Middle frontal gyrus (tissue), 1 donor: ENCODE results near the gene EIF3I.

ENCODE experiments used
- DNase-seq: peaks from one replicate; pipeline ENCODE4 v3.0.0-alpha.2; 2015; ENCODE audit warnings: low spot score; ENCODE audit errors: extremely low spot score

The EIF3I gene

DNA sequence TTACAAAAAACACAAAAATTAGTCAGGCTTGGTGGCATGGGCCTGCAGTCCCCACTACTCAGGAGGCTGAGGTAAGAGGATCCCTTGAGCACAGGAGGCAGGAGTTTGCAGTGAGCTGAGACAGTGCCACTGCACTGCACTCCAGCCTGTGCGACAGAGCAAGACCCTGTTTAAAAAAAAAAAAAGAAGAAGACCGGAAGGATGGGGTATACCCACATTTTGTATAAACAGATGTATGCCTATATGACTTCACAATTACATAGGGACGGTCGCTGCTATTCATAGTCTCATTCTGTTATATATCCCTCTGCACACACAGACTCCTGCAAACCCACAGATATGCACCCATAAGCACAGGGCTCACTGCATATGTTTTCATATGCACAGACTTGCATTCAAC lies 41.5 kb downstream of the EIF3I start:
- no peak for DNase-seq

DNA sequence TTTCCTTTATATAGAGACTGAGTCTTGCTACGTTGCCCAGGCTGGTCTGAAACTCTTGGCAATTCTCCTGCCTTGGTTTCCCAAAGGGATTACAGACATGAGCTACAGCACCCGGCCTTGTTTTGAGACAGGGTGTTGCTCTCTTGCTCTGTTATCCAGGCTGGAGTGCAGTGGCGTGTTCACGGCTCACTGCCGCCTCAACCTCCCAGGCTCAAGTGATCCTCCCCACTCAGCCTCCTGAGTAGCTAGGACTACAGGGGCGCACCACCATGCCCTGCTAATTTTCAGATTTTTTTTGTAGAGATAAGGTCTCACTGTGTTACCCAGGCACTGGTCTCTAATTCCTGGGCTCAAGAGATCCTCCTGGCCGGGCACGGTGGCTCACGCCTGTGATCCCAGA lies 43.6 kb downstream of the EIF3I start:
- DNase-seq, result no peak

DNA sequence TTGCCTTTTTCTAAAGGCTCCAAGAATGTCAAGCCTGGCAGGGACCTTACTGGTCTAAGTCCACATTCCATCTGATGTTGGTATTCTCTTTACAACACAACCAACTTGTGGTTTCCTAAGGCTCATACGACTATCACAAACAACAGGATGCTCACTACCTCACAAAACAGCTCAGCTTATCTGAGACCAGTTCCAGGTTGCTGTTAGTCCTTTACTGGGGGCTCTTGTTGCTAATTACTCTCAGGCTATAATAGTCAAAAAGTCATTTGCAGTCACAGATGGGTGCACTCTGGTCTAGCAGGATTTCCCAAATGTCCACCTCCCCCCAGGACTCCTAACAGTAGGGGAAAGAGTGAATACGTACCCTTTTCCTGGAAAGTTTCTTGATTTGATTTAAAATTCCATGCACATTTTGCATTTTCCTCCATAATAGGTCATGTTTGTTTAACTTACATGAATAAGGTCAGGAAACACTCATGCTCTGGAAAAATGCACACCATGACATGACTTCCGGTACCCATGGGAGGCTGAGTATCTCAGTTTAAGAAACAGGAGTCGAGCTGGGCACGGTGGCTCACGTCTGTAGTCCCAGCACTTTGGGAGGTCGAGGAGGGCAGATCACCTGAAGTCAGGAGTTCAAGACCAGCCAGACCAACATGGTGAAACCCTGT lies 44.8 kb downstream of the EIF3I start:
- DNase-seq, result no peak

DNA sequence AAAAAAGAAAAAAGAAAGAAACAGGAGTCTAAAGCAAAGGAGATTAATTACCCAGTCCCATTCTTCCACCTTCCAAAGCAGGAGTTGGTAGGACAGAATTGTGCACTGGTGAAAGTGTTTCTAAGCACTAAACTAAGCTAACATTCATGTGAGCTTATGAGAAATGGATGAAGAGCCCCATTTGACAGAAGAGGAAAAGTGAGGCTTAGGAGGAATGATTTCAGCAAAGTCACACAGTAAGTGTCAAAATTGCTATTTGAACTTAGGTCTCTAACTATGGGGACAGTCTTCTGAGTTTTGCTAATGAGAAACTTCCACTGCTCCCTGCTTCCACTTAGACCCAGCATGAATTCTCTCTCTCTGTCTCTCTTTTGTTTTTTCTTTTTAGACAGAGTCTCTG lies 47.5 kb downstream of the EIF3I start:
- DNase-seq, result no peak

DNA sequence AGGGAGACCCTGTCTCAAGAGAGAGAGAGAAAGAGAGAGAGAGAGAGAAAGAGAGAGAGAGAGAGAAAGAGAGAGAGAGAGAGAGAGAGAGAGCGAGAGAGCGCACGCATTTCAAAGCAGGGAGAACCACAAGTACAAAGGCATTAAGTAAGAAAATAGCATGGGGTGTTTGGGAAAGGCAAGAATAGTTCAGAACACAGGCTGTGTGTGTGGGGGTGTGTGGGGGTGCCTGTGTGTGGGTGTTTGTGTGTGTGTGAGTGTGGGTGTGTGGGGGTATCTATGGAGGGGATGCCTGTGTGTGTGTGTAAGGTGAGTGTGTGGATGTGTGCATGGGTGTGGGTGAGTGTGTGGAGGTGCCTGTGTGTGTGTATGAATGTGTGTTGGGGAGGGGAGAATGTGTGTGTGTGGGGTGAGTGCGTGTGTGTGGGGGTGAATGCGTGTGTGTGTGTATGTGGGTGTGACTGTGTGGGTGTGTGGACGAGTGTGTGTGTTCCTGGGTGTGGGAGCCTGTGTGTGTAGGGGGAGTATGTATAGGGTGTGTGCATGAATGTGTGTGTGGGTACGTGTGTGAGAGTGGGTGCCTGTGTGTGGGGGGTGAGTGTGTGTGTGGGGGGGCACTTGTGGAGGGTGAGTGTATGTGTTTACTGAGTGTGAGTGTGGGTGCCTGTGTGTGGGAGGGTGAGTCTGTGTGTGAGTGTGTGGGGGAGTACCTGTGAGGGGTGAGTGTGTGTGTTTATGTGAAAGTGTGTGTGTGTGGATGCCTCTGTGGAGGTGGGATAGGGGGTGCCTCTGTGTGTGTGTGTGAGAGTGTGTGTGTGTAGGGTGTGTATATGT lies 50.6 kb downstream of the EIF3I start:
- no peak for DNase-seq

DNA sequence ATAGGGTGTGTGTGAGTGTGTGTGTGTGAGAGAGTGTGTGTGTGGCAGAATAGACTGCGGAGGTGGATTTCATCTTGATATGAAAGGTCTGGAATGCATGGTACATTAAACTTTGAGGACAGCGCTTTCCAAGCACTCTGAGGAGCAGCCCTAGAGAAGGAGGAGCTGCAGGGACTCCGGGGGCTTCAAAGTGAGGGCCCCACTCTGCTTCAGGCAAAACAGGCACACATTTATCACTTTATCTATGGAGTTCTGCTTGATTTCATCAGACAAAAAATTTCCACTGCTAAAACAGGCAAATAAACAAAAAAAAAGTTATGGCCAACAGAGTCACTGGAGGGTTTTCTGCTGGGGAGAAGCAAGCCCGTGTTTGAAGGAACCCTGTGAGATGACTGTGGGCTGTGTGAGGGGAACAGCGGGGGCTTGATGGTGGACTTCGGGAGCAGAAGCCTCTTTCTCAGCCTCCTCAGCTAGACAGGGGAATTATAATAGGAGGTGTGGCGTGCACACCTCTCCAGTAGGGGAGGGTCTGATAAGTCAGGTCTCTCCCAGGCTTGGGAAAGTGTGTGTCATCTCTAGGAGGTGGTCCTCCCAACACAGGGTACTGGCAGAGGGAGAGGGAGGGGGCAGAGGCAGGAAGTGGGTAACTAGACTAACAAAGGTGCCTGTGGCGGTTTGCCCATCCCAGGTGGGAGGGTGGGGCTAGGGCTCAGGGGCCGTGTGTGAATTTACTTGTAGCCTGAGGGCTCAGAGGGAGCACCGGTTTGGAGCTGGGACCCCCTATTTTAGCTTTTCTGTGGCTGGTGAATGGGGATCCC lies 51.4 kb downstream of the EIF3I start:
- DNase-seq, result no peak

DNA sequence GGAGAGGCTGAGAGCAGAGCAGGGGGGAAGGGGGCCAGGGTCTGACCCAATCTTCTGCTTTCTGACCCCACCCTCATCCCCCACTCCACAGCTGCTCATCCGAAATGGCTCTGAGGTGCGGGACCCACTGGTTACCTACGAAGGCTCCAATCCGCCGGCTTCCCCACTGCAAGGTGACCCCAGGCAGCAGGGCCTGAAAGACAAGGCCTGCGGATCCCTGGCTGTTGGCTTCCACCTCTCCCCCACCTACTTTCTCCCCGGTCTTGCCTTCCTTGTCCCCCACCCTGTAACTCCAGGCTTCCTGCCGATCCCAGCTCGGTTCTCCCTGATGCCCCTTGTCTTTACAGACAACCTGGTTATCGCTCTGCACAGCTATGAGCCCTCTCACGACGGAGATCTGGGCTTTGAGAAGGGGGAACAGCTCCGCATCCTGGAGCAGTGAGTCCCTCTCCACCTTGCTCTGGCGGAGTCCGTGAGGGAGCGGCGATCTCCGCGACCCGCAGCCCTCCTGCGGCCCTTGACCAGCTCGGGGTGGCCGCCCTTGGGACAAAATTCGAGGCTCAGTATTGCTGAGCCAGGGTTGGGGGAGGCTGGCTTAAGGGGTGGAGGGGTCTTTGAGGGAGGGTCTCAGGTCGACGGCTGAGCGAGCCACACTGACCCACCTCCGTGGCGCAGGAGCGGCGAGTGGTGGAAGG lies 52.6 kb downstream of the EIF3I start:
- no peak for DNase-seq

DNA sequence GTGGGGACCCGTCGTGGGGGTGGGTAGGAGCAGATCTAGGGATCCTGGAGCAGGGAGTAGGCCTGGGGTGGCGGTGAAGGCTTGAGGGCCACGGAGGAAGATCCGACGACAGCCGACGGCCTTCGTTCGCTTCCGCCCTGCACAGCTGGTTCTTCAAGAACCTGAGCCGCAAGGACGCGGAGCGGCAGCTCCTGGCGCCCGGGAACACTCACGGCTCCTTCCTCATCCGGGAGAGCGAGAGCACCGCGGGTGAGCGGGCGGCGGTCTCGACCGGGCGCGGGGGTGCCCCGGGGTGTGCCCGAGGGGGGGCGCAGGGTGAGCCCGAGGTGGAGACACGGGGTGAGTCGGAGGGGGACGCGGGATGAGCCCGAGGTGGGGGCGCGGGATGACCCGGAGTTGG lies 53.2 kb downstream of the EIF3I start:
- no peak for DNase-seq

DNA sequence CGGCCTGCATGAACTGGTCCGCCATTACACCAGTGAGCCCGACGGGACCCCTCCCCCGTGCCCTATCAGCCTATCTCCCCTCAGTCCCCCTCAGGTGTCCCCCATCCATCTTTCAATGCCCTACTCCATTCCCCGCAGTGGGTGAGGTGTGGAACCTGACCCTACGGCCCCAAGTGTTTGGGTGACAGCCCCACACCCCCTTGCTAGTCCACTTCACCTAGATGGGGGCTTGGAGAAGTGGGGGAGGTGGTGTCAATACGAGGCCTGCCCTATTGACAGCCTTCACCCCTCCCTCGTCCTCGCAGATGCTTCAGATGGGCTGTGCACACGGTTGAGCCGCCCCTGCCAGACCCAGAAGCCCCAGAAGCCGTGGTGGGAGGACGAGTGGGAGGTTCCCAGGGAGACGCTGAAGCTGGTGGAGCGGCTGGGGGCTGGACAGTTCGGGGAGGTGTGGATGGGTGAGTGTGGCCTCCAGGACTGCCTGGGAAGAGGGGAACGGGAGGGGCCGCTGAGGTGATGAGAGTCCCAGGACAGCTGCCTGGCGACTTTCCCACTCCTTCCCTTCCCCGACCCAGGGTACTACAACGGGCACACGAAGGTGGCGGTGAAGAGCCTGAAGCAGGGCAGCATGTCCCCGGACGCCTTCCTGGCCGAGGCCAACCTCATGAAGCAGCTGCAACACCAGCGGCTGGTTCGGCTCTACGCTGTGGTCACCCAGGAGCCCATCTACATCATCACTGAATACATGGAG lies 54.0 kb downstream of the EIF3I start:
- no peak for DNase-seq
